HG02759 (cell line): Measurements from ENCODE around the gene SORCS2.

Source experiments
- ATAC-seq: cut with Tn5 transposase; IDR thresholded peaks from one replicate; pipeline ENCODE4 v1.9.1; 2021; ENCODE audit warnings: mild to moderate bottlenecking, moderate library complexity; ENCODE audit not compliant: unreplicated experiment

Gene SORCS2

GRCh38 chr4:7710576-7711306 is 518.4 kb downstream of the SORCS2 start:
- ATAC-seq, result no peak

- no peak for ATAC-seq
These were observed 519.1 kb downstream of the SORCS2 start for GRCh38 chr4:7711307-7711963.

GRCh38 chr4:7712021-7712671 is 519.8 kb downstream of the SORCS2 start:
- no peak for ATAC-seq

- ATAC-seq, result no peak
These were observed 521.4 kb downstream of the SORCS2 start for GRCh38 chr4:7713757-7714156.

GRCh38 chr4:7714176-7714575 is 521.8 kb downstream of the SORCS2 start:
- ATAC-seq, result no peak

GRCh38 chr4:7714738-7715137 is 522.4 kb downstream of the SORCS2 start:
- no peak for ATAC-seq

GRCh38 chr4:7715271-7716009 is 523.1 kb downstream of the SORCS2 start:
- no peak for ATAC-seq

GRCh38 chr4:7716010-7716721 is 523.8 kb downstream of the SORCS2 start:
- ATAC-seq, result no peak

- no peak for ATAC-seq
These were observed 524.8 kb downstream of the SORCS2 start for GRCh38 chr4:7717161-7717560.

- no peak for ATAC-seq
These were observed 525.7 kb downstream of the SORCS2 start for GRCh38 chr4:7717946-7718490.

GRCh38 chr4:7719354-7720174 is 527.2 kb downstream of the SORCS2 start:
- ATAC-seq, result peak; percentile 40

GRCh38 chr4:7721984-7722551 is 529.7 kb downstream of the SORCS2 start:
- ATAC-seq, result no peak

GRCh38 chr4:7722766-7723387 is 530.5 kb downstream of the SORCS2 start:
- no peak for ATAC-seq

GRCh38 chr4:7723625-7724024 is 531.3 kb downstream of the SORCS2 start:
- ATAC-seq, result no peak

GRCh38 chr4:7725951-7726350 is 533.6 kb downstream of the SORCS2 start:
- ATAC-seq, result no peak

GRCh38 chr4:7726665-7727413 is 534.5 kb downstream of the SORCS2 start:
- ATAC-seq, result no peak

GRCh38 chr4:7727749-7728148 is 535.4 kb downstream of the SORCS2 start:
- ATAC-seq, result no peak

- ATAC-seq, result no peak
These were observed 539.1 kb downstream of the SORCS2 start for GRCh38 chr4:7731437-7731836.
